ENCODE data around the gene ZNF609. TPM values are rescaled to one million over a fixed set of nuclear protein-coding genes. Genes with fewer than 3 reads are reported as not detected.

ZNF609 gene
- polyA plus RNA-seq, 4 donors: 33.6 to 37.6 (median 35.7) TPM

DNA sequence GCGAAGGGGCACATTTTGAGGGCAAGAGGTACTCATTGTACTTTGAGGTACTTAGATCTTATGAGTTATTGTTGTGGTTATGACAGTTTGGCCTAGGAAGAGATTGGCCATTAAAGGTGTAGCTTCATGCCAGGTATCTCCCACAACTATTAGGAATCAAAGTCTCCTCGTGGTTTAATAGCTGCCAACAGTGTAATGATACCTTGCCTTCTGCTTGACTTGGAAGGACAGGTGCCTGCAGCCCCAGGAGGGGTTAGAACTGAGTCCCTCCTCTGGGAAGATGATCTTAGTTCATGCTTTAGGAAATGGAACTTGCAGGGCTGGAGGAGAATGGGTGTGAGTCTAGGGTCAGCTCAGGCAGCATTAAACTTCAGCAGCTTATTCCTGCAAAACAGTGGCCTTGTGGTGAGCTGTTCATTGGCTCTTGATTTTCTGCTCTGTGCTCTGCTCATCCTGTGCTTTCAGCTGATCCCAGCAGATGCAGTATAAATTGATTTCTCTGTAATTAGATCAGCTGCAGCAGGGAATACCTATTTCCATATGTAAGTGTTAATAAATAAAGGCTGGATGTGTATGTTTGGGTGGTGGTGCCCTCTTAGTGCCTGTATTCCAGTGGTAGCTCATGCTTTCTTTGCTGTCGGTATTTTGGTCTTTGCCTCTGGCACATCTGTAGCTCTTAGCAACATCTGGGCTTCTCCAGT is 40.5 kb downstream of the ZNF609 start:
- DNase-seq (ENCODE audit: low read depth in 4 of 4, low spot score in 3 of 4): no peak

DNA sequence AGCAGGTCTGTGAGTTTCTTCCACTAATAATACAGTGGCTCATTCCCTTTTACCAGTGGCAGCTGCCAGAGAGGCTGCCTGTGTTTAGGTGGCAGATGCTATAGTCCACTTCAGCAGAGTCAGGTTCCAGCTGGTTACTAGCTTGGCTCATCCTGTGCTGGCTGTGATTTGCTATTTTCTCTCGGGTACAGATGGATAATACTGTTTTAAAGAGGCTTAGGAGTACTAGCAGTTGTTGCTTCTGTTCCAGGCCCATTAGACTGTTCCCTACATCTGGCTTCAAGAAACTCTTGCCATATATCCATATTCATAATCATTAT is 41.0 kb downstream of the ZNF609 start:
- no peak for DNase-seq (ENCODE audit: low read depth in 4 of 4, low spot score in 3 of 4)

DNA sequence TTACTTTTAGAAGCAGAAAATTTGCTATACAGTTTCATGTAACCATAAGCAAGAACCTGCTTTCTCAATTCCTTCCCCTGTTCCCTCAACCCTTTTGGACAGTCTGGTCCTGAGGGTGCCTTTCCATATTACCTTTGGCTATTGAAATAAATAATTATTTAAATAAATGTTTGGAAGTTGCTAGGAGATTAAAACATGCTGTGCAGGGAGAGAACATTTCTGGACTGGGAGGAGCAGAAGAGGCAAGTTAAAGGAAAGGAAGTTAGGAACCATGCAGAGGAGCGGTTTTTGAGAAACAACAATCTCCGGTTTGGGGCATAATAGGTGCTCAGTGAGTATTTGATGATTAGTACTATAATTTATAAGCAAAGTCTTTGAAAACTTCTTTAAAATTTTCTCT is 41.8 kb downstream of the ZNF609 start:
- DNase-seq (ENCODE audit: low read depth in 4 of 4, low spot score in 3 of 4): no peak

DNA sequence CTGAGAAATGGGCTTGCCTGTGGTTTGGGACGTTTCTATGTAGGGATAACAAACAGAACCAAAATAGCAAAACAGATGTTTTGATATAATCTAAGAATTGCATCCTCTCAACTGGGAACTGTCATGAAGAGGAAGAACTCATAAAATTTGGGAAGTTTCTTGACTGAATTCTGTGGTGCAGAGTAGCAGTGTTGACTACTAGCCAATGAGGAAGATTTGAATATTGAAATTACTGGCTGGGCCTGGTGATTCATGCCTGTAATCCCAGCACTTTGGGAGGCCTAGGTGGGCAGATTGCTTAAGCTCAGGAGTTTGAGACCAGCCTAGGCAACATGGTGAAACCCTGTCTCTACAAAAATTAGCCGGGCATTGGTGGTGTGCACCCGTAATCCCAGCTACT is 42.2 kb downstream of the ZNF609 start:
- no peak for DNase-seq (ENCODE audit: low read depth in 4 of 4, low spot score in 3 of 4)

DNA sequence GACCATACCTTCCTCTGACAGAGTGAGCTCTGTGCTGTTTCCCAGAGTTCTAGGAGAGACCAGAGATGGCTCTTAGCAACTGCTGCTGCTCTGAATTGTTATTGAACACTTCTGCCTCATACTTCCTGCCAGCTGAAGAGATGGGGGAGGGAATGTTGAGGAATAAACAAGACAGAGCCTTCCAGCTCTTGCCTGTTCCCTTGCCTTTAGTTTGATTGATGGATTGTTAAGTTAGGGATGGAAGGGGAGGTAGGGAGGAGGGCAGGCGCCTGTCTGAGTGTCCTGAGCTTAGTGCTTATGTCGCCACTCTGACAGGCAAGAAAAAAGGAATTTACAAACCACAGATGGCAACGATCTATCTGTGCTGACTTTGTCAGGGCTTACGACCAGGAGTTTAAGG is 42.8 kb downstream of the ZNF609 start:
- peak in 3 of 4 donors; percentile 12 to 33 (median 23) for DNase-seq (ENCODE audit: low read depth in 4 of 4, low spot score in 3 of 4)

DNA sequence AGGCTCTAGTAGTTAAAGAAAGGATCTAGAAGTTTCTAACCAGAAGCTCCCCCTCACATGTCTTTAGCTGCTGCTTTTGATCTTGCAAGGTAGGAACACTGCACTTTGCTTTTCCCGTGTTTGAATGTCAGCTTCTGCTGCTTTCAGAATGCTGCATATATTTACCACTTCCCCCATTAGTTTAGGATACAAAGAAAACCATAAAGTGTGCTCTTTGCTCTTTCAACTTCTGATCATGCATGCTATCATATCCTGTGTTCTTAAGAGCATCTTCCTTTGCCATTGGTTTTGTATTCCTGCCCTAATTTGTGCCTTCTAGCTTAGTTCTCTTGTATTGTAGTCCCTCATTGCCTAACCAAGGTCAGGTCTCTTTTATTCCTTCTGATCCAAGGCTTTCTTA is 43.3 kb downstream of the ZNF609 start:
- DNase-seq (ENCODE audit: low read depth in 4 of 4, low spot score in 3 of 4): no peak

DNA sequence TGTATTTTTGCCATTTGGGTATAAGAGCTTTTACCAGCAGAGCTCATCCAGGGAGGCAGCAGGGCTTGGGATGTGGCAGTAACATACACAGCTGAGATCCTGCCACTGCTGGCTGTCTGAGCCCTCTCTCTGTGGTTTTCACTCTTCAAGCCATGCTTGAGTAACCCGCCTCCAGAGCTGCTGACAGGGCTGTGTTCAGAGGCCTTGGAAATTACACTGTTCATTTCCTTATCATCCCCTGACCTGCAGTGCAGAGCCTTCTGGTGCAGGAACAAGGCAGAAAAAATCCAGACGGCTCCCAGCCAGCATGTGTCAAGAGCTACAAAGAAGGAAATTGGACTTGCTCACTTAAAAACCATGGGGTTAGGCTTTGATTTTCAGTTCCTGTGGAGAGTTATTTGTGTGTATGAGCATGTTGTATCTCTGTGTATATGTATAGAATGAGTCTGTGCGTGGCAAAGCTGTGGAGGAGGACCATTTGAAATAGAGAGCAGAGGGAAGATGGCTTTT is 47.0 kb downstream of the ZNF609 start:
- peak; percentile 52 to 71 (median 57) for DNase-seq (ENCODE audit: low read depth in 4 of 4, low spot score in 3 of 4)

- DNase-seq (ENCODE audit: low read depth in 4 of 4, low spot score in 3 of 4): no peak
Measured at GRCh38 chr15:64507845-64508244, 47.5 kb downstream of the ZNF609 start.

GRCh38 chr15:64513823-64514222 is 53.4 kb downstream of the ZNF609 start:
- DNase-seq (ENCODE audit: low read depth in 4 of 4, low spot score in 3 of 4): no peak

DNA sequence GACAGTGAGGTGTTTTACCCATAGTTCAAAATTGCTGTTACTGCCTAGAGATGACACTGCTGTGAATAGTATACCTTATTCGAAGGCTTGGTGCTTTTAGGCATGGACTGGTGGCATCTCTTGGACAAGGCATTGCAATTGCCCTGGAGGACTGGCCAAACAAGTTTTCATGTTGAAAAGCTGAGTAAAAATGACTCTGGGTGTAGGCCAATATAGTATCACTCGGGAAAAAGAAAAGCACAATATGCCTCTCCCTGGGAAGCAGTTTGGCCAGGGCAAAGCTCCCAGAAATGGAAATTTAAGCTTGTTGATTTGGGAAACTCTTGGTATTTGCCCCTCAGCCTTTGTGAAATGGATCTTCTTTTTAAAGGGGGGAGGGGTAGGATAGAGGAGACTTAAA is 54.8 kb downstream of the ZNF609 start:
- DNase-seq (ENCODE audit: low read depth in 4 of 4, low spot score in 3 of 4): no peak

DNA sequence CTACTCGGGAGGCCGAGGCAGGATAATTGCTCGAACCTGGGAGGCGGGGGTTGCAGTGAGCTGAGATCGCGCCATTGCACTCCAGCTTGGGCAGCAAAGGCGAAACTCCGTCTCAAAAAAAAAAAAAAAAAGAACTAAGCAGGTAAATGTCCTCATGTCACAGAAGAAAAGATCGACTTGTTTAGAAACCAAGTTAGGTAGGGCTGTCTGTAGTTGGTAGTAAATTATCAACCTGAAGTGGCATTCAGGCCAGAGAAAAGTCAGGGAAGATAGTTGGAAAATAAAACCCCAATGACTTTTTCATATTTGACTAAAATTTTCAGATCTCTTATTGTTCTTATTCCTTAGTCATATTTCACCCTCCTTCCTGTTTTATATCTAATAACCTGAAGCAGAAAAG is 55.4 kb downstream of the ZNF609 start:
- DNase-seq (ENCODE audit: low read depth in 4 of 4, low spot score in 3 of 4): no peak

DNA sequence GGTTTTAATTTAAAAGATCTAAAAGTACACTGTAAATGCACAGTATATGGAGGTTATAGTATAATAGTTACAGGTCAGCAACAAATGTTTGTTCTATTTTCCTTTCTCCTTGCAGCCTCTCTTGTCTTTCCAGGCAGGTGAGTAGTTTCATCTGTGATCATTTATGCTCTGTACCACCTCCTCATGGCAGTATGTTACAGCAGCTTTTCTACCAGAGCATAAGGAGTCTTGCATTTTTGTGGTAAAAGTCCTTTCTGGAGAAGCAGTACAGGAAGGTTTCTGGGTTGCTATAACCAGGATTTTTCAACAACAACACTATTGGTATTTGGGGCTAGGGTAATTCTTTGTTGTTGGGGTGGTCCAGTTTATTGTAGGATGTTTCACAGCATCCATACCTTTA is 59.5 kb downstream of the ZNF609 start:
- no peak for DNase-seq (ENCODE audit: low read depth in 4 of 4, low spot score in 3 of 4)

- no peak for DNase-seq (ENCODE audit: low read depth in 4 of 4, low spot score in 3 of 4)
Measured at GRCh38 chr15:64521201-64521600, 60.8 kb downstream of the ZNF609 start.

GRCh38 chr15:64521726-64522164 is 61.4 kb downstream of the ZNF609 start:
- no peak for DNase-seq (ENCODE audit: low read depth in 4 of 4, low spot score in 3 of 4)

DNA sequence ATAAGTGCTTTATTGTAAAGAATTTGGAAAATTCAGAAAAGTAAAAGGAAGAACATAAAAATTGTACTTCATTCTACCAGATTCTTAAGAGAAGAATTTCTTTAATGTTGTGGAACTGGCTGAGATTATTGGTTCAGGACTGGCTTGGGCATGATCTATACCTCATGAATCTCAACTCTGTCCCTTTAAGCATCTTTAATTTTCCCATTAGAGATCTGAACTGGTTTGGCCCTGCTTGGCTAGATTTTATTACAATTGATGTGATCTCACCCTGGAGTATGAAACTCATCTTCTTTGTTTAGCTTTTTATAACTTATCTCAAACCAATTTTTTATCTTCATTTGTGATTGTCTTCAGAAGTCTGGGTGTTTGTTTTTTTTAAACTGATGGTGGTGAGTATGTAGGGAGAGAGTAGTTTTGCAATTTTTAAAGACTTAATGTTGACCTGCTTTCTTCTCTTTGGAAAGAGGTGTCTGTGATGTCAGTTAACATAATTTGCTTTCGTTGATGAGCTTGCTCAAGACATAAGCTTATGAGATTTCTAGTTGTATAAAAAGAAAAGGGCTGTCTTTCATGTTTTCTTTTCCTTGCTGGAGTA is 61.9 kb downstream of the ZNF609 start:
- no peak for DNase-seq (ENCODE audit: low read depth in 4 of 4, low spot score in 3 of 4)

DNA sequence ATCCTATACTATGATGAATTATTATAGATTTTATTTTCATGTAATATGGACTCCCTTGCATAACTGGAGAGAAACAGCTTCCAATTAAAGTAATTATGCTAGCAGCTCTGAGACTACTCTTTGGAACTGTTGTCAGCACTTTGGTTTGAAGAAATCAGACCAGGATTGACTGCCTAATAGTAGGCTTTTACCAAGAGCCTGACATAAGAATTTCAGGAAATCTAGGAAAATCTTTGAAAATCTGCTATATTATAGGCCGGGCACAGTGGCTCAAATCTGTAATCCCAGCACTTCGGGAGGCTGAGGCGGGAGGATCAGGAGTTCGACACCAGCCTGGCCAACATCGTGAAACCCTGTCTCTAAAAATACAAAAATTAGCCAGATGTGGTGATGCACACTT is 62.9 kb downstream of the ZNF609 start:
- no peak for DNase-seq (ENCODE audit: low read depth in 4 of 4, low spot score in 3 of 4)

GRCh38 chr15:64524778-64525177 is 64.4 kb downstream of the ZNF609 start:
- DNase-seq (ENCODE audit: low read depth in 4 of 4, low spot score in 3 of 4): no peak

GRCh38 chr15:64525828-64526530 is 65.6 kb downstream of the ZNF609 start:
- no peak for DNase-seq (ENCODE audit: low read depth in 4 of 4, low spot score in 3 of 4)

DNA sequence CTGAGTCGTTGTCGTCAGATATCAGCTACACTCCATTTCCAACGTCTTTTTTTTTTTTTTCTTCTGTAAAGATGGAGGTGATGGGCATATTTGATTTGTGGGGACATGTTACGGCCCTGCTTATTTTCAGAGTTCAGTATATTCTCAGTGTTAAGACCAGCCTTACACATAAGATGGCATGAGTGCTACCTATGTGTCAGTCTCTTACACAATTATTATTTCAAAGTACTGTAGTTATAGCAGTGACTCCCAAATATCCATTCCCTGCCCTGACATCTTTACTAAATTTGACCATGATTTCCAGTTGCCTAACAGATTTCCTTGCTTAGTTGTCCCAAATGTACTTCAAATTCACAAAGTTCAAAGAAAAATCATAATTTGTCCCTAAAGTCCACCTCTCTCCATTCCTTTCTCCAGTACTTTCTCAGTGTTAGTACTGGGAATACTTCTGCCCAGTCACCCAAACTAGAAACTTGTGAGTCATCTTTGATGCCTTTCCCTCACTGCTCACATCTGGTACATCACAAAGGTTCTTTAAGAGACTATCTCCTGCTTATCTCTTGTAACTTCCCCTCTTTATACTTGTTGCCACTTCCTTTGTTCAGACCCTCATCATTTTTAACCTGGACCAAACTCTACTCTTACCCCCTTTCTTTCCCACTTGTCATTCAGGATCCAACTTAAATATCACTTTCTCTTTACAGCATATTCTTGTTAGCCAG is 67.0 kb downstream of the ZNF609 start:
- no peak for DNase-seq (ENCODE audit: low read depth in 4 of 4, low spot score in 3 of 4)

DNA sequence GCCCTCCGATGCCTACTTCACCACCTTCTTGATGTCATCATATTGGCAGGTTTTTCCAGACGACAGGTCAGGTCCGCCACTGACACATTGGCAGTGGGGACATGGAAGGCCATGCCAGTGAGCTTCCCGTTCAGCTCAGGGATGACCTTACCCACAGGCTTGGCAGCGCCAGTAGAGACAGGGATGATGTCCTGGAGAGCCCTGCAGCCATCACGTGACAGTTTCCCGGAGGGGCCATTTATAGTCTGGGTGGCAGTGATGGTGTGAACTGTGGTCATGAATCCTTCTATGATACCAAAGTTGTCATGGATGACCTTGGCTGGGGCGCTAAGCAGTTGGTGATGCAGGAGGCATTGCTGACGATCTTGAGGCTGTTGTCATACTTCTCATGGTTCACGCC is 68.5 kb downstream of the ZNF609 start:
- DNase-seq (ENCODE audit: low read depth in 4 of 4, low spot score in 3 of 4): no peak

GRCh38 chr15:64530472-64530871 is 70.1 kb downstream of the ZNF609 start:
- no peak for DNase-seq (ENCODE audit: low read depth in 4 of 4, low spot score in 3 of 4)

Data from left renal pelvis (tissue), 4 donors.